Measurements from ENCODE around the gene KAT5. TPM values are rescaled to one million over a fixed set of nuclear protein-coding genes. Genes with fewer than 3 reads are reported as not detected.

The KAT5 gene
- total and polyA plus RNA-seq, 2 of the 4 experiments (the other 2 are of a cell fraction): 33.3 to 34.2 TPM

DNA sequence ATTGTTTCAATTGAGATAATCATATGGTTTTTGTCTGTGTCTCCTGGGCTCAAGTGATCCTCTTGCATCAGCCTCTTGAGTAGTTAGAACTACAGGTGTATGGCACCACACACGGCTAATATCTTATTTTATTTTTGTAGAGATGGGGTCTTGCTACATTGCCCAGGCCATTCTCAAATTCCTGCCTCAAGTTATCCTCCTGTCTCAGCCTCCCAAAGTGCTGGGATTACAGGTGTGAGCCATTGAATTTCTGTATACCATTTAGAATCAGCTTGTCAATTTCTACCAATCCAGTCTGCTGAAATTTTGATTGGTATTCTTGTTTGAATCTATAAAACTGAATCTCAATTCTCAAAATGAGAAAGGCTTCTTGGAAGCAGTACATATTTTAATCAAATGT, 10.4 kb upstream of the KAT5 start:
- Histone ChIP-seq H3K79me1 (ENCODE audit: low read depth in 1 of 2, low read length in 2 of 2) (no peaks in the 10 kb centered on the region), H3K4ac (ENCODE audit: low read depth, low read length) (no peak overlapping the region), H3K23ac (ENCODE audit: low read depth, low read length) (no peak overlapping the region), H3K27ac (ENCODE audit: insufficient read depth, low read length) (no peak overlapping the region), H3K56ac (ENCODE audit: extremely low read depth, insufficient read depth, low read length) (no peak overlapping the region), H3K27me3 (ENCODE audit: control insufficient read depth, insufficient read depth, low read length) (peaks cover 43% of the 10 kb centered on the region), H3K9me1 (ENCODE audit: insufficient read depth, low read length) (no peaks in the 10 kb centered on the region), H2AK5ac (ENCODE audit: low read depth, low read length) (no peak overlapping the region), H3K9me3 (ENCODE audit: control insufficient read depth, insufficient read depth, low read length) (no peaks in the 10 kb centered on the region), H4K91ac (ENCODE audit: insufficient read depth, low read depth, low read length) (no peak overlapping the region), H2BK15ac (ENCODE audit: low read depth, low read length) (no peak overlapping the region), H3K4me1 (ENCODE audit: control insufficient read depth, insufficient read depth, low read length) (no peaks in the 10 kb centered on the region), H3K9ac (ENCODE audit: low read depth, low read length) (no peak overlapping the region), H4K20me1 (ENCODE audit: insufficient read depth, low read length) (no peaks in the 10 kb centered on the region), H3K36me3 (ENCODE audit: control insufficient read depth, insufficient read depth, low read length) (no peaks in the 10 kb centered on the region), H3K4me2 (ENCODE audit: low read depth, low read length) (no peak overlapping the region), H3K4me3 (ENCODE audit: insufficient read depth, low read depth, low read length) (no peak overlapping the region), H2AK9ac (replicated peaks; ENCODE audit: low read depth, low read length, poor library complexity) (no peak overlapping the region), H3K18ac (ENCODE audit: low read depth, low read length) (no peak overlapping the region), H2BK20ac (ENCODE audit: low read depth, low read length) (no peak overlapping the region), H2BK5ac (ENCODE audit: low read depth, low read length, poor library complexity, severe bottlenecking) (no peak overlapping the region), H2BK120ac (ENCODE audit: low read depth, low read length) (no peak overlapping the region), H4K5ac (ENCODE audit: low read depth, low read length) (no peak overlapping the region), H3K14ac (replicated peaks; ENCODE audit: low read depth, low read length) (no peak overlapping the region), H4K8ac (ENCODE audit: low read depth in 2 of 2, low read length in 2 of 2) (no peak overlapping the region), H2AFZ (replicated peaks; ENCODE audit: low read length, poor library complexity) (no peak overlapping the region)
- ChIA-PET CTCF (no interaction called here), POLR2A (ENCODE audit: unreplicated experiment) (no interaction called here)
- DNase-seq (no peak), ATAC-seq (ENCODE audit: low read depth) (no peak)
- no CpG with 5 or more reads among the region's 1 CpG for WGBS, 2 experiments (ENCODE audit: extremely low coverage in 2 of 2, insufficient read length in 1 of 2)
- intact Hi-C loops (cut with micrococcal nuclease) (no loop called here), dilution Hi-C loops (cut with HindIII; ENCODE audit: low sequenced_read_pairs, unreplicated experiment) (no loop called here), in situ Hi-C loops (cut with MboI; ENCODE audit: low sequenced_read_pairs) (no loop called here)
- TF ChIP-seq MXI1 (IDR thresholded peaks at IDR 0.05; ENCODE audit: borderline replicate concordance, low read depth, low read length) (no peak), POLR2A (IDR thresholded peaks at IDR 0.05; ENCODE audit: low read depth, low read length) (no peak), CEBPB (IDR thresholded peaks at IDR 0.05; ENCODE audit: low read depth, low read length) (no peak)
- no TSS peak for BruUV-seq (replicated peaks)
